Transverse colon (tissue), 3 donors: ENCODE data around the gene GARIN5B.

Experiments
- EP300 ChIP-seq: sonication (generic); formaldehyde crosslinking; IDR thresholded peaks from one replicate; pipeline ENCODE4 v1.6.1; 2017; ENCODE audit warnings: antibody characterized with exemption, low read depth
- TF ChIP-seq, protein P1 (sequence below), 5 experiments: fragments of 200-600 bp in 3 of 5; fragments of 450-650 bp in 2 of 5; sonication (generic) in 3 of 5; IDR thresholded peaks; 1 replicate in 2 of 5; 2 replicates in 3 of 5; pipeline ENCODE4 v1.5.1; 2016 to 2017; ENCODE audit warnings: antibody characterized with exemption in 5 of 5, inconsistent platforms in 3 of 5, mild to moderate bottlenecking in 2 of 5, moderate library complexity in 1 of 5

DNA sequence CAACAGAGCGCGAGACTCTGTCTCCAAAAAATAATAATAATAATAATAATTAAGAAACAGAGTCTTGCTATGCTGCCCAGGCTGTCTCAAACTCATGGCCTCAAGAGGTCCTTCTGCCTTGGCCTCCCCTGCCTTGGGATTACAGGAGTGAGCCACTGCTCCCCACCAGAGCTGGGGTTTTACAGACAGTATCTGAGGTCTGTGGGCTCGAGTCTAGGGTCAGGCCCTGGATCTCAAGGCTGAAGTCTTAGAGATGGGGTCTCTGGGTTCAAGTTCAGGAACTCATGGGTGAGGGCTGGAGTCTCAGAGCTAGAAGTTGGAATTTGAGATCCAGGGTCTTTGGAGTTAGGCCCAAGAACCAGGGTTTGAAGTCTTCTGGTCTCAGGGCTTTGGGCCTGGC, 3.7 kb upstream of the GARIN5B start:
- TF ChIP-seq, protein P1, sequence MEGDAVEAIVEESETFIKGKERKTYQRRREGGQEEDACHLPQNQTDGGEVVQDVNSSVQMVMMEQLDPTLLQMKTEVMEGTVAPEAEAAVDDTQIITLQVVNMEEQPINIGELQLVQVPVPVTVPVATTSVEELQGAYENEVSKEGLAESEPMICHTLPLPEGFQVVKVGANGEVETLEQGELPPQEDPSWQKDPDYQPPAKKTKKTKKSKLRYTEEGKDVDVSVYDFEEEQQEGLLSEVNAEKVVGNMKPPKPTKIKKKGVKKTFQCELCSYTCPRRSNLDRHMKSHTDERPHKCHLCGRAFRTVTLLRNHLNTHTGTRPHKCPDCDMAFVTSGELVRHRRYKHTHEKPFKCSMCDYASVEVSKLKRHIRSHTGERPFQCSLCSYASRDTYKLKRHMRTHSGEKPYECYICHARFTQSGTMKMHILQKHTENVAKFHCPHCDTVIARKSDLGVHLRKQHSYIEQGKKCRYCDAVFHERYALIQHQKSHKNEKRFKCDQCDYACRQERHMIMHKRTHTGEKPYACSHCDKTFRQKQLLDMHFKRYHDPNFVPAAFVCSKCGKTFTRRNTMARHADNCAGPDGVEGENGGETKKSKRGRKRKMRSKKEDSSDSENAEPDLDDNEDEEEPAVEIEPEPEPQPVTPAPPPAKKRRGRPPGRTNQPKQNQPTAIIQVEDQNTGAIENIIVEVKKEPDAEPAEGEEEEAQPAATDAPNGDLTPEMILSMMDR (IDR thresholded peaks at IDR 0.05): no peak
- no peak for TF ChIP-seq EP300
